Measurements from ENCODE around the gene TRIM32. TPM values are rescaled to one million over a fixed set of nuclear protein-coding genes. Genes with fewer than 3 reads are reported as not detected.
A peak's percentile ranks its signal among the peaks of the same experiment; 100 is the strongest.

TRIM32 gene, protein sequence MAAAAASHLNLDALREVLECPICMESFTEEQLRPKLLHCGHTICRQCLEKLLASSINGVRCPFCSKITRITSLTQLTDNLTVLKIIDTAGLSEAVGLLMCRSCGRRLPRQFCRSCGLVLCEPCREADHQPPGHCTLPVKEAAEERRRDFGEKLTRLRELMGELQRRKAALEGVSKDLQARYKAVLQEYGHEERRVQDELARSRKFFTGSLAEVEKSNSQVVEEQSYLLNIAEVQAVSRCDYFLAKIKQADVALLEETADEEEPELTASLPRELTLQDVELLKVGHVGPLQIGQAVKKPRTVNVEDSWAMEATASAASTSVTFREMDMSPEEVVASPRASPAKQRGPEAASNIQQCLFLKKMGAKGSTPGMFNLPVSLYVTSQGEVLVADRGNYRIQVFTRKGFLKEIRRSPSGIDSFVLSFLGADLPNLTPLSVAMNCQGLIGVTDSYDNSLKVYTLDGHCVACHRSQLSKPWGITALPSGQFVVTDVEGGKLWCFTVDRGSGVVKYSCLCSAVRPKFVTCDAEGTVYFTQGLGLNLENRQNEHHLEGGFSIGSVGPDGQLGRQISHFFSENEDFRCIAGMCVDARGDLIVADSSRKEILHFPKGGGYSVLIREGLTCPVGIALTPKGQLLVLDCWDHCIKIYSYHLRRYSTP
- total RNA-seq (2021) (17.5 to 21.0 TPM (median 20.1 TPM) in 3 replicates), Bru-seq, nascent RNA (percentile 82 among the genes with signal in this experiment)
- long read RNA-seq, experiment 1, transcript TRIM32-201 (2 exons, 3,688 nt), result major isoform, 40 of 88 reads
- long read RNA-seq, experiment 1, transcript TRIM32-203 (2 exons, 3,717 nt), result minor isoform, 31 of 88 reads
- long read RNA-seq, experiment 1, partial matches to known transcripts, result 15 of 88 reads
- long read RNA-seq, experiment 1, other reads (novel, unspliced or antisense), result 2 of 88 reads
- long read RNA-seq, experiment 2, transcript TRIM32-201 (2 exons, 3,688 nt), result major isoform, 7 of 23 reads
- long read RNA-seq, experiment 2, partial matches to known transcripts, result 0 of 23 reads
- long read RNA-seq, experiment 2, other reads (novel, unspliced or antisense), result 15 of 23 reads
- long read RNA-seq, experiment 3, partial matches to known transcripts, result 0 of 8 reads
- long read RNA-seq, experiment 3, other reads (novel, unspliced or antisense), result 1 of 8 reads

DNA sequence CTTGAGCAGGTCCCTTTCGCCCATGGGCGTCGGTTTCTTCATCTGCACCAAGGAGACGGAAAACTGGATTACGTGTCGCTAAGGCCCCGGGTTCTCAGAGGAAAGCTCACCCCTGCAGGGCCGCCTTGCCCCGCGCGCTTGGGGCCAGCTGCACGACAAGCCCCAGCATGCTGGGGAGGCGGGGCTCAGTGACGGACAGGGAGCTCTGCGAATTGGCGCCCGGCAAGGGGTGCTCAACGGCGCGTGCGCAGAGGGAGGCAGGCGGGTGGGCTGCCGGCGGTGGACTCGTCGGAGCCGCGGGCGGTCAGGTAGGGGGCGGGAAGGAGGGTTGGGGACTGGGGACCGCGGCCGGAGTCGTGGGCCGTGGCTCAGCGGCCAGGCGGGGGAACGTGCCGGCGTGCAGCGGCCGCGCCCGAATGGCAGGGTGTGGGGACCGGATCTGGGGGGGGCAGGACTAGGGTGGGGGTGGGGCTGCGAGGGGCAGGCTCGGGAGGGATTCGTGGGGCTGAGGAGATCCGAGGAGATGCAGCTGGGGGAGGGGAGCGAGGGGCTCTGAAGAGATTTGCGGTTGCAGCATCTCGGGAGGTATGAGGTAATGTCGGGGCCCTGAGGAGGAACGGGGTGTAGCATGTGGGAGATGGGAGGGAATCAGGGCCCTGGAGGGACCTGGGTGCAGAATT is at the start of gene TRIM32:
TRIM32 (plus strand) TSS at position 232 of the 680 bp plus-strand sequence. CDS start 10,438 bp downstream, outside the sequence.
- Mint-ChIP-seq H3K4me1 (peaks cover 30% of the 10 kb centered on the region), H3K27ac (no peak within 1 kb of the TSS), H3K4me3 (peak within 1 kb of the TSS; percentile 87), H3K27me3 (ENCODE audit: low read depth) (peaks cover 12% of the 10 kb centered on the region), H3K36me3 (peaks cover 22% of the 10 kb centered on the region), H3K9me3 (peaks cover 16% of the 10 kb centered on the region)
- POLR2A ChIA-PET, result interaction anchor here (0.6 kb wide), 1 partner anchor 604 kb away, joined by 3 read pairs; no protein-coding TSS in a partner anchor
- DNase-seq (ENCODE audit: low spot score) (peak; percentile 95), ATAC-seq (peak; percentile 96)
- CTCF ChIA-PET, result interaction anchor here (0.6 to 2.1 kb wide), 3 partner anchors 11 to 740 kb away, joined by 3 to 7 read pairs (median 4); no protein-coding TSS in a partner anchor
- TF ChIP-seq NR3C1 (CRISPR knock-in tag; conservative IDR thresholded peaks at IDR 0.05; ENCODE audit: low read depth), result no peak
- no peak for TF ChIP-seq NR2C2 (CRISPR knock-in tag; IDR thresholded peaks at IDR 0.05)
- TF ChIP-seq, protein P1, sequence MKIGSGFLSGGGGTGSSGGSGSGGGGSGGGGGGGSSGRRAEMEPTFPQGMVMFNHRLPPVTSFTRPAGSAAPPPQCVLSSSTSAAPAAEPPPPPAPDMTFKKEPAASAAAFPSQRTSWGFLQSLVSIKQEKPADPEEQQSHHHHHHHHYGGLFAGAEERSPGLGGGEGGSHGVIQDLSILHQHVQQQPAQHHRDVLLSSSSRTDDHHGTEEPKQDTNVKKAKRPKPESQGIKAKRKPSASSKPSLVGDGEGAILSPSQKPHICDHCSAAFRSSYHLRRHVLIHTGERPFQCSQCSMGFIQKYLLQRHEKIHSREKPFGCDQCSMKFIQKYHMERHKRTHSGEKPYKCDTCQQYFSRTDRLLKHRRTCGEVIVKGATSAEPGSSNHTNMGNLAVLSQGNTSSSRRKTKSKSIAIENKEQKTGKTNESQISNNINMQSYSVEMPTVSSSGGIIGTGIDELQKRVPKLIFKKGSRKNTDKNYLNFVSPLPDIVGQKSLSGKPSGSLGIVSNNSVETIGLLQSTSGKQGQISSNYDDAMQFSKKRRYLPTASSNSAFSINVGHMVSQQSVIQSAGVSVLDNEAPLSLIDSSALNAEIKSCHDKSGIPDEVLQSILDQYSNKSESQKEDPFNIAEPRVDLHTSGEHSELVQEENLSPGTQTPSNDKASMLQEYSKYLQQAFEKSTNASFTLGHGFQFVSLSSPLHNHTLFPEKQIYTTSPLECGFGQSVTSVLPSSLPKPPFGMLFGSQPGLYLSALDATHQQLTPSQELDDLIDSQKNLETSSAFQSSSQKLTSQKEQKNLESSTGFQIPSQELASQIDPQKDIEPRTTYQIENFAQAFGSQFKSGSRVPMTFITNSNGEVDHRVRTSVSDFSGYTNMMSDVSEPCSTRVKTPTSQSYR (CRISPR knock-in tag; IDR thresholded peaks at IDR 0.05), result peak; percentile 28; the same call in 1 of the 2 replicates
- TF ChIP-seq, protein P2, sequence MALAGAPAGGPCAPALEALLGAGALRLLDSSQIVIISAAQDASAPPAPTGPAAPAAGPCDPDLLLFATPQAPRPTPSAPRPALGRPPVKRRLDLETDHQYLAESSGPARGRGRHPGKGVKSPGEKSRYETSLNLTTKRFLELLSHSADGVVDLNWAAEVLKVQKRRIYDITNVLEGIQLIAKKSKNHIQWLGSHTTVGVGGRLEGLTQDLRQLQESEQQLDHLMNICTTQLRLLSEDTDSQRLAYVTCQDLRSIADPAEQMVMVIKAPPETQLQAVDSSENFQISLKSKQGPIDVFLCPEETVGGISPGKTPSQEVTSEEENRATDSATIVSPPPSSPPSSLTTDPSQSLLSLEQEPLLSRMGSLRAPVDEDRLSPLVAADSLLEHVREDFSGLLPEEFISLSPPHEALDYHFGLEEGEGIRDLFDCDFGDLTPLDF (CRISPR knock-in tag; IDR thresholded peaks at IDR 0.05), result no peak
- no peak for TF ChIP-seq ZNF671 (CRISPR knock-in tag; IDR thresholded peaks at IDR 0.05)
- TF ChIP-seq TEAD1 (CRISPR knock-in tag; IDR thresholded peaks at IDR 0.05), result no peak
- TF ChIP-seq NR1H2 (CRISPR knock-in tag; IDR thresholded peaks at IDR 0.05), result no peak
- TF ChIP-seq ZNF121 (CRISPR knock-in tag; IDR thresholded peaks at IDR 0.05), result 0 out of 2 replicates have a peak, but pooled peaks have one; percentile 33
- TF ChIP-seq CREM (CRISPR knock-in tag; IDR thresholded peaks at IDR 0.05), result no peak
- TF ChIP-seq SP1 (CRISPR knock-in tag; conservative IDR thresholded peaks at IDR 0.05), result peak; percentile 68
- no peak for TF ChIP-seq GABPB1 (CRISPR knock-in tag; IDR thresholded peaks at IDR 0.05)
- TF ChIP-seq KAT7 (CRISPR knock-in tag; IDR thresholded peaks at IDR 0.05; ENCODE audit: borderline replicate concordance), result no peak
- TF ChIP-seq NFE2L1 (CRISPR knock-in tag; IDR thresholded peaks at IDR 0.05), result peak; percentile 63; the same call in 1 of the 2 replicates
- peak; percentile 13; the same call in 1 of the 2 replicates for TF ChIP-seq ZNF423 (CRISPR knock-in tag; IDR thresholded peaks at IDR 0.05)
- TF ChIP-seq ZNF232 (CRISPR knock-in tag; IDR thresholded peaks at IDR 0.05), result no peak
- TF ChIP-seq, protein P3, sequence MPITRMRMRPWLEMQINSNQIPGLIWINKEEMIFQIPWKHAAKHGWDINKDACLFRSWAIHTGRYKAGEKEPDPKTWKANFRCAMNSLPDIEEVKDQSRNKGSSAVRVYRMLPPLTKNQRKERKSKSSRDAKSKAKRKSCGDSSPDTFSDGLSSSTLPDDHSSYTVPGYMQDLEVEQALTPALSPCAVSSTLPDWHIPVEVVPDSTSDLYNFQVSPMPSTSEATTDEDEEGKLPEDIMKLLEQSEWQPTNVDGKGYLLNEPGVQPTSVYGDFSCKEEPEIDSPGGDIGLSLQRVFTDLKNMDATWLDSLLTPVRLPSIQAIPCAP (CRISPR knock-in tag; IDR thresholded peaks at IDR 0.05), result no peak
- peak; percentile 59; the same call in 1 of the 2 replicates for TF ChIP-seq MYBL2 (CRISPR knock-in tag; IDR thresholded peaks at IDR 0.05)
- TF ChIP-seq, protein P4, sequence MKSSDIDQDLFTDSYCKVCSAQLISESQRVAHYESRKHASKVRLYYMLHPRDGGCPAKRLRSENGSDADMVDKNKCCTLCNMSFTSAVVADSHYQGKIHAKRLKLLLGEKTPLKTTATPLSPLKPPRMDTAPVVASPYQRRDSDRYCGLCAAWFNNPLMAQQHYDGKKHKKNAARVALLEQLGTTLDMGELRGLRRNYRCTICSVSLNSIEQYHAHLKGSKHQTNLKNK (CRISPR knock-in tag; IDR thresholded peaks at IDR 0.05), result no peak
- TF ChIP-seq NFYB (CRISPR knock-in tag; conservative IDR thresholded peaks at IDR 0.05; ENCODE audit: low read depth), result peak; percentile 66
- no peak for TF ChIP-seq ZNF219 (CRISPR knock-in tag; IDR thresholded peaks at IDR 0.05; ENCODE audit: borderline replicate concordance)
- TF ChIP-seq ESRRA (CRISPR knock-in tag; IDR thresholded peaks at IDR 0.05; ENCODE audit: borderline replicate concordance), result no peak
- TF ChIP-seq, protein P5, sequence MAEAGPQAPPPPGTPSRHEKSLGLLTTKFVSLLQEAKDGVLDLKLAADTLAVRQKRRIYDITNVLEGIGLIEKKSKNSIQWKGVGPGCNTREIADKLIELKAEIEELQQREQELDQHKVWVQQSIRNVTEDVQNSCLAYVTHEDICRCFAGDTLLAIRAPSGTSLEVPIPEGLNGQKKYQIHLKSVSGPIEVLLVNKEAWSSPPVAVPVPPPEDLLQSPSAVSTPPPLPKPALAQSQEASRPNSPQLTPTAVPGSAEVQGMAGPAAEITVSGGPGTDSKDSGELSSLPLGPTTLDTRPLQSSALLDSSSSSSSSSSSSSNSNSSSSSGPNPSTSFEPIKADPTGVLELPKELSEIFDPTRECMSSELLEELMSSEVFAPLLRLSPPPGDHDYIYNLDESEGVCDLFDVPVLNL (CRISPR knock-in tag; IDR thresholded peaks at IDR 0.05; ENCODE audit: borderline replicate concordance, low read depth), result no peak
- TF ChIP-seq, protein P6, sequence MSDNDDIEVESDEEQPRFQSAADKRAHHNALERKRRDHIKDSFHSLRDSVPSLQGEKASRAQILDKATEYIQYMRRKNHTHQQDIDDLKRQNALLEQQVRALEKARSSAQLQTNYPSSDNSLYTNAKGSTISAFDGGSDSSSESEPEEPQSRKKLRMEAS (CRISPR knock-in tag; IDR thresholded peaks at IDR 0.05), result peak; percentile 88

All from WTC11 (cell line).